GM23248 (cell line): Measurements from ENCODE around the gene AOPEP.

Source experiments
- EZH2 ChIP-seq: fragments of 200-600 bp; sonication (generic); IDR thresholded peaks from 2 replicates; pipeline ENCODE4 v1.6.1; 2018; ENCODE audit warnings: antibody characterized with exemption, mild to moderate bottlenecking; ENCODE audit not compliant: insufficient read depth, poor library complexity, severe bottlenecking
- EZH2phosphoT487 ChIP-seq: fragments of 200-600 bp; sonication (generic); IDR thresholded peaks from 2 replicates; pipeline ENCODE4 v1.6.1; 2018; ENCODE audit warnings: antibody characterized with exemption, moderate library complexity, mild to moderate bottlenecking, low read depth; ENCODE audit not compliant: insufficient read depth

DNA sequence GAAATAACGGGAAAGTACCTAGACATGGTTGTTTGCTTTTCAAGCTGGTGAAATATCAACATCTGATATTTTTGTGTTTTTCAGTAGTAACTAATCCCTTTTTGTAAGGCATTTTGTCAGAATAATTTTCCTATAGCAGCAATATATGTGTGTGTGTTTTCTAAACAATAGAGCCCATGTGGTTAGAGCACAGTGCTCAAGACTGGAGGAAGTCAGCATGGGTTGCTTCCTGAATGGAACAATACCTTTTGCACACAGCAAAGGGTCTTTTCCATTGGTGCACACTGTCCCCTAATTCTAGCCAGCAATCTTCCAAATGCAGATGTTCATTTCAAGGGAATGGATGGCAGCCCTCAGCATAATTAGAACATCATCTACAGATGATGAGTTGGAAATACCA is 270.1 kb downstream of the AOPEP start:
- TF ChIP-seq EZH2 (no peak), EZH2phosphoT487 (no peak)
